WERI-Rb-1 (cell line): Measurements from ENCODE around the gene MYO18B.

Experiments used
- DNase-seq: peaks from one replicate; pipeline ENCODE4 v3.0.0-alpha.2; 2020
- H3K27ac ChIP-seq: fragments of 250-450 bp; sonication (Bioruptor Pico); 2 replicates; pipeline ENCODE4 v1.5.1; 2020; ENCODE audit warnings: mild to moderate bottlenecking, moderate library complexity
- H3K27me3 ChIP-seq: fragments of 250-450 bp; sonication (Bioruptor Pico); 2 replicates; pipeline ENCODE4 v1.5.1; 2021; ENCODE audit warnings: mild to moderate bottlenecking, low read depth, moderate library complexity; ENCODE audit not compliant: insufficient read depth, severe bottlenecking
- H3K36me3 ChIP-seq: fragments of 250-450 bp; sonication (Bioruptor Pico); 2 replicates; pipeline ENCODE4 v1.5.1; 2020; ENCODE audit warnings: mild to moderate bottlenecking, moderate library complexity
- H3K4me3 ChIP-seq: 2 replicates; pipeline ENCODE4 v1.5.1; 2011; ENCODE audit warnings: low read depth, mild to moderate bottlenecking, control low read depth, low read length
- H3K9me3 ChIP-seq: fragments of 250-450 bp; sonication (Bioruptor Pico); 2 replicates; pipeline ENCODE4 v1.5.1; 2021; ENCODE audit warnings: mild to moderate bottlenecking, moderate library complexity; ENCODE audit not compliant: severe bottlenecking
- CTCF ChIP-seq: IDR thresholded peaks from 2 replicates; pipeline ENCODE4 v1.5.1; 2011; ENCODE audit warnings: low read depth, mild to moderate bottlenecking, control low read depth, inconsistent platforms, low read length

Gene MYO18B

GRCh38 chr22:25744694-25745093 lies 2.7 kb downstream of the MYO18B start:
- no peak for DNase-seq
- no peaks in the 10 kb centered on the region for H3K36me3 ChIP-seq
- TF ChIP-seq CTCF, result no peak
- no peak overlapping the region for H3K27ac ChIP-seq
- H3K27me3 ChIP-seq, result no peaks in the 10 kb centered on the region
- H3K4me3 ChIP-seq, result no peak overlapping the region
- H3K9me3 ChIP-seq, result no peaks in the 10 kb centered on the region

- H3K27me3 ChIP-seq, result no peaks in the 10 kb centered on the region
- no peak overlapping the region for H3K4me3 ChIP-seq
- no peak overlapping the region for H3K27ac ChIP-seq
- no peak for TF ChIP-seq CTCF
- H3K9me3 ChIP-seq, result no peaks in the 10 kb centered on the region
- H3K36me3 ChIP-seq, result no peaks in the 10 kb centered on the region
- DNase-seq, result no peak
These were observed 3.5 kb downstream of the MYO18B start for GRCh38 chr22:25745341-25746011.

GRCh38 chr22:25746012-25746373 lies 4.0 kb downstream of the MYO18B start:
- no peak overlapping the region for H3K4me3 ChIP-seq
- H3K27me3 ChIP-seq, result no peaks in the 10 kb centered on the region
- DNase-seq, result no peak
- no peak for TF ChIP-seq CTCF
- H3K9me3 ChIP-seq, result no peaks in the 10 kb centered on the region
- no peaks in the 10 kb centered on the region for H3K36me3 ChIP-seq
- H3K27ac ChIP-seq, result no peak overlapping the region

GRCh38 chr22:25747245-25747944 lies 5.4 kb downstream of the MYO18B start:
- TF ChIP-seq CTCF, result no peak
- Histone ChIP-seq H3K27me3 (no peaks in the 10 kb centered on the region), H3K27ac (no peak overlapping the region), H3K4me3 (no peak overlapping the region), H3K9me3 (no peaks in the 10 kb centered on the region), H3K36me3 (no peaks in the 10 kb centered on the region)
- no peak for DNase-seq

GRCh38 chr22:25748140-25748539 lies 6.2 kb downstream of the MYO18B start:
- Histone ChIP-seq H3K36me3 (no peaks in the 10 kb centered on the region), H3K27ac (no peak overlapping the region), H3K27me3 (no peaks in the 10 kb centered on the region), H3K9me3 (no peaks in the 10 kb centered on the region), H3K4me3 (no peak overlapping the region)
- no peak for DNase-seq
- no peak for TF ChIP-seq CTCF

GRCh38 chr22:25748704-25749103 lies 6.7 kb downstream of the MYO18B start:
- TF ChIP-seq CTCF, result no peak
- no peak for DNase-seq
- no peak overlapping the region for H3K4me3 ChIP-seq
- no peak overlapping the region for H3K27ac ChIP-seq
- H3K9me3 ChIP-seq, result no peaks in the 10 kb centered on the region
- no peaks in the 10 kb centered on the region for H3K27me3 ChIP-seq
- H3K36me3 ChIP-seq, result no peaks in the 10 kb centered on the region
